ENCODE results near the gene OSTM1.

The OSTM1 gene, protein sequence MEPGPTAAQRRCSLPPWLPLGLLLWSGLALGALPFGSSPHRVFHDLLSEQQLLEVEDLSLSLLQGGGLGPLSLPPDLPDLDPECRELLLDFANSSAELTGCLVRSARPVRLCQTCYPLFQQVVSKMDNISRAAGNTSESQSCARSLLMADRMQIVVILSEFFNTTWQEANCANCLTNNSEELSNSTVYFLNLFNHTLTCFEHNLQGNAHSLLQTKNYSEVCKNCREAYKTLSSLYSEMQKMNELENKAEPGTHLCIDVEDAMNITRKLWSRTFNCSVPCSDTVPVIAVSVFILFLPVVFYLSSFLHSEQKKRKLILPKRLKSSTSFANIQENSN

DNA sequence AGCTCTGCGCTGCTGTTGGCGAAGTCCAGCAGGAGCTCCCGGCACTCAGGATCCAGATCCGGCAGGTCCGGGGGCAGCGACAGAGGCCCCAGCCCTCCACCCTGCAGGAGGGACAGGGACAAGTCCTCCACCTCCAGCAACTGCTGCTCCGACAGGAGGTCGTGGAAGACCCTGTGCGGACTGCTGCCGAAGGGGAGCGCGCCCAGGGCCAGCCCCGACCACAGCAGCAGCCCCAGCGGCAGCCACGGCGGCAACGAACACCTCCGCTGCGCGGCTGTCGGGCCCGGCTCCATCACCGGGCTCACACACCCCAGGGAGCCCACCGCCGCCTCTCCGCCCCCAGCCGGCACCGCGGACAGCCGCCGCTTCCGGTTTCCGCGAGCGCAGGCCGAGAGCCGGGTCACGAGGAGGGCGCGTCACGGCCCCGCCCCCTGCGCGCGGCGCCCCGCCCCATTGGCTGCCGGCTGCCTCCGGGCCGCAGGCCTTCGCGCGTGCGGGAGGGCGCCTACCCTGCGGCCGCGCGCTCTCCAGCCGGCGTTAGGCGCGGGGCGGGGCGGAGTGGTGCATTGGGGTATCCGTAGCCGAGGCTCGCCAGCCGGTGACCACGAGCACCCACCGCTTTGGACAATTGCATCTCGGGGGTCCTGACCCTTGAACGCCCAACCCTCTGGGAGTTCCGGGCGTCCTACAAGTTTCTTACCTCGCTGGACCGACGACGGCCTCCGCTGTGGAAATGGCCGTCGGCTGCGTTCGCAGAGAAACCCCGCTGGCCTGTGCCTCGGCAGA, at the start of gene OSTM1:
TSS of gene OSTM1 (minus strand) at position 383 of the 786 bp plus-strand sequence. CDS start at position 293, 90 bp downstream.
- DNase-seq, result peak; percentile 92

DNA sequence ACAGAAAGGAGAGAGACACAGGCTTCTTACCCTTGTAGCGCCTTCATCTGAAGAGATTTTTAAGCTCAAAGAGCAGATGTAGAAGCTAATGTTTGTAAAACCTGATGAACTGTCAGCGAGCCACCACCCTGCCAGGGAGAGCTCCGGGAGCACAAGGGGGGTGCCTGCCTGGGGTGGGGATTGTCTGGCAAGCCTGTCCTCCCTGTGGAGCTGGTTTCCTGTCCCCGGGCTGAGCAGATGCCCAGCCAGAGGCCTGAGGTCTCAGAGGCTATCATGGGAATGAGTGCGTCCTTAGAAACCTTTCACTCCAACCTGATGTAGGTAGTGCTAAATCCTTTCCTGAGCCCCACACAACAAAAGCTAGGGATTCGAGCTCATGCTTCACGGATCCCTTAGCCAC, 49.4 kb upstream of the OSTM1 start:
- no peak for DNase-seq

DNA sequence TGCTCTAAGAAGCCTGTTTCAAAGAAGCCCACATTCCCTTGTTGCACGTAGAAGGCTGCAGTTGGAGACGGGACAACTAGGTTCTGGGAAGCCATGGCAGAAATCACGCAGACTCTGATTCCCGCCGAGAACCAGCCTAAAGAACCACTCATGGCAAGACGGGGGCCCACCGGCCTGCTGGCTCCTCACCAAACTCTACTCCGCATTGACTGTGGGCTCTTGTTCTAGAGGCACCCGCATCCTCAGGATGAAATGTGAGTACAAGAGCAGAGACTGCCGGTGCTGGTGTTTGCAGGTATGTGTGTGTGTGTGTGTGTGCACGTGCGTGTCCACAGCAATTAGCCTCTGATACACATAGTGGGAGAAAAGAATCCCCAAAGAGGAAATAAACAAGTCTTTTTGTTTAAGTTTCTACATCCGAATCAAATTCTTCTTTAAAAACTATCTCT, 49.0 kb upstream of the OSTM1 start:
- no peak for DNase-seq

DNA sequence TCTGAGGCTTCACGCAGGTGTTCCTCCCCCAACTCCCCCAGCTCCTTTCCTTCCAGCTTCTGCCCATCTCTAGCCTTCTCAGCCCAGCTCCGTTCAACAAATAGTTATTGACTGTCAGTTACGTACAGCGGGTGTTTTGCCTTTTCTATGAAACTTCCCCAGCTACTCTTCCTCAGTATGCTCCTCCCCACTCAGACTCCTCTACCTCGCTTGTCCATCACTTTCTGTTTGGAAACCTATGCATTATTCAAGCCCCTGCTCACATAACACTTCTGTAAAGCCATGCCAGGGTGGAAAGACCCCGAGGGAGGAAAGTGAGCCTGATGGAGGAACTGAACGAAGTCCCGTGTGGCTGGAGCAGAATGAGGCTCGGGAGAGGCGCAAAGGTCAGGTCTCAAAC, 47.1 kb upstream of the OSTM1 start:
- no peak for DNase-seq

DNA sequence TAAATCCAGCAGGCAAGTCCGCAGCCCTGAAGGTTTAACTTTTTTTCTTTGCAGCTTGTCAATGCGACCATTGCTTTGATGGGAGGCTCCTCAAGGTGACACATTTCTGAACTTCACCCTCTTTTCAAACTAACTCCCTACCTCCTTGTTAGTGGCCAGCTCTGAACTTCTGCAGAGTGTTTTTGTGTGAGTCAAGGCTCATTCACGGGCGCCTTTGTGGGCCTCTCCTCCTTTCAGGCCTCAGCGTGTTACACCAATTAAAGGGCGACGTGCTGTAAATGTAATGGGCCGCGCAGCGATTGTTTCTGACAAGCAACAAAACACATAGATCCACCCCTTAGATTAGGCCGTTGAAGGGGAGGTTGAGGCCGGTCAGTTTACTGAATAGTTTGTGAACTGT, 45.8 kb upstream of the OSTM1 start:
- no peak for DNase-seq

DNA sequence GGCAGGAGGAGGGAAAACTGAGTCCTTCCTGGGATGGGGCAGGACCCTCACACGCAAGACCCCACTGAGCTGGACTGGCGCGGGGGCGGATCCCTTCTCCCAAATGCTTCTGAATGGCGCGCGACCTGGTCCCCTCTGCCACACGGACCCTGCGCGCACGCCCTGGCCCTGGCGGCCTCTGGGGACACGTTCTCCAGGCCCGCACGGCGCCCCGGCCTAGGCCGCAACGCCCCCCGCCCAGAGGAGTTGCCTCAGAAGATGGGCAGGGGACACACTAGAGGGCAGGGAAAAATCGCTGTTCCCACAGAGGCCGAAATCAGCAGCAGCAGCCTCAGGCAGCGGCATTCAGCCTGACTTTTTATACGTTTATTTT, 45.2 kb upstream of the OSTM1 start:
- no peak for DNase-seq

DNA sequence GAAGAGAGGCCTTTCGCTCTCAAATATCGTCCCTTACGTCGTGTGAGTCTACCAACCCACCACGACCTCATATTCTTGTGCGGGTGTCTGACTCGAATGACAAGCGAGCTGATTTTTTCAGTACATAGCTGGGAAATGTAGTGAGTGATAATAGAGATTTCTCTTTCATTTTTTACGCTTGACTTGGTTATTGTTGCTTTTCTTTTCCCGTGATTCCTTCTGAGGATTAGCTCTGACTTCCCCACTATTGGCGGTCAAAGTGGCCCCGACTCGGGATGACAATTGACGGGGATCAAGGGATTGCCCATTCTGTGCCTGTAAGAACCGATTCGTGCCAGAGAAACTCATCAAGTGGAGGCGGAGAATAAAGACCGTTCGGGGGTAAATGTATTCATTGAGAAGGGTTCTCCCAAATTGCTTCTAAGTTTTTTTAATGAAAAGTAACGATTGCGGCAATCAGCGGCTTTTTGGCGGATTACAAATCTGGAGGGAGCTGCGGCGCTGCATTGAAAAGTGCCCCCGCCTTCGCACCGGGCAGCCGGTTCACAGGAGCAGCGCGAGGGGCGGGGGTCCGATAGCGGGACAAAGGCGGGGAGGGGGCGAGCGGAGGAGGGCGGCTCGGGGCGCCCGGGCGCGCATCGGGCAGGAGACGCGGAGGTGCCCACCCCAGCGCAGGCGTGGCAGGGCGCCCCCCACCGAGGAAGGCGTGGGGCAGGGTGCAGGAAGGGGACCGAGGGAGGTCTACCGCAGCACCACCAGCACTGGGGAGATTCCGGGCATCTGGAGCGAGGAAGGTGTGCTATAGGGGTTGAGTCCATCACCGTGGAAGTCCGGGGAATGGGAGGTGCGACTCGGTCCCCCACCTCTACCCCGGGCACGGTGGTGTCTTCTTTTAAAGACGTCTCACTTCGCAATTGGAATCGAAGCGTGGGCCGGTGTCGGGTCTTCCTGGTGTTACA, 44.5 kb upstream of the OSTM1 start:
- no peak for DNase-seq

DNA sequence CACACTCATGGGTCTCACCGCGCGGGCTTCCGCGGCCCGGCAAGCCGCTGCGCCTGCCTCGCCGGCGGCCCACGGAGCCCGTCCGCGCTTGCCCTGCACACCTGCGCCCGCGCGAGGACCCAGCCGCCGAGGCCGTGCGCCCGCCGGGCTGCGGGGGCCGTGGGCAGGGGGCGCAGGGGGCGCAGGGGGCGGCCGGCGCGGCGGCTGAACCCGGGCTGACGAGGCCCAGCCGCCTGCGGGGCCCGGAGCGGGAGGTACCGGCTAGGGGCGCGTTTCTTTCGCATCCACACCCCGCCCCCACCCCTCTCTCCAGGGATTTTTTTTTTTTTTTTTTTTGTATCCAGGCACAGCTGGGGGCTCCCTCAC, 43.8 kb upstream of the OSTM1 start:
- no peak for DNase-seq

DNA sequence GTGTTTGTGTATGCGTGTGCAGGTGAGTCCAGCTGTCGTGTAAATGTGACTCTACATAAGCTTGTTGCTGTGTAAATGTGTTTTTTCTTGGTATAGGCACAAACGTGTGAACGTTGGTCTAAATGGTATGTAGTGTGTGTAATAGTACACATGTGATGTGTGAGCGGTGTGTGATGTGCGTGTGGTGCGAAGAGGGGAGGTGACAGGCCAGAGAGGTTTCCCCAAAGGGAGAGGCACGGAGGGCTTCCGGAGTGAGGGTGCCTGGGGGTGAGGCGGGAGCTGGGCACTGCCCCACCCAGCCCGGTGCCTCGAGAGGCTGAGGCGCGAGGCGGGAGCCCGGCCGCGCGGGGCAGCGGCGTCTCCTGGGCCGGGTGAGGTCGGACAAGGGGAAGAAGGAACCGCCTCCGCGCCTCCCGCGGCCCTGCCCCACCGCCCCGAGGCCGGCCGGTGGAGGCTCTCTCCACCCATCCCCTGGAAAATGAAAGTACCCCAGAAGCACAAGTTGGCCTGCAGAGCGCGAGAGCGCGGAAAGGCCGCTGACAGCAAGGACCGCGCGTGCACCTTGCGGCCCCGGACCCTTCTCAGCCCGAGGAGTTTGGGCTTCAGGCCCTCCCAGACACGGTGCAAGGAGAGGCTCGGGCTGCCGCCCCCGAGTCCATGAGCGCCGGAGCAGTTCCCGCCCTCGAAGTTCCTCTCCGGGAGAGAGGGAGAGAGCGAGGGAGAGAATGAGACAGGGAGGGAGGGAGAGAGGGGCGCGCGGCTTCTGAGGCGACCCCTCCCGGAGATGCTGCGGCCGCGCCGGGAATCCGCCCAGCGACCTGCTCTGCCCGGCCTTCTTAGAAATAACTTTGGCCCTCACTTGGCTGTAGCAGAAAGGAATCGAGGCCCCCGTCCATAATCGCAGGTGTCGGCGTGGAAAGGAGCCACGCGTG, 43.2 kb upstream of the OSTM1 start:
- no peak for DNase-seq

DNA sequence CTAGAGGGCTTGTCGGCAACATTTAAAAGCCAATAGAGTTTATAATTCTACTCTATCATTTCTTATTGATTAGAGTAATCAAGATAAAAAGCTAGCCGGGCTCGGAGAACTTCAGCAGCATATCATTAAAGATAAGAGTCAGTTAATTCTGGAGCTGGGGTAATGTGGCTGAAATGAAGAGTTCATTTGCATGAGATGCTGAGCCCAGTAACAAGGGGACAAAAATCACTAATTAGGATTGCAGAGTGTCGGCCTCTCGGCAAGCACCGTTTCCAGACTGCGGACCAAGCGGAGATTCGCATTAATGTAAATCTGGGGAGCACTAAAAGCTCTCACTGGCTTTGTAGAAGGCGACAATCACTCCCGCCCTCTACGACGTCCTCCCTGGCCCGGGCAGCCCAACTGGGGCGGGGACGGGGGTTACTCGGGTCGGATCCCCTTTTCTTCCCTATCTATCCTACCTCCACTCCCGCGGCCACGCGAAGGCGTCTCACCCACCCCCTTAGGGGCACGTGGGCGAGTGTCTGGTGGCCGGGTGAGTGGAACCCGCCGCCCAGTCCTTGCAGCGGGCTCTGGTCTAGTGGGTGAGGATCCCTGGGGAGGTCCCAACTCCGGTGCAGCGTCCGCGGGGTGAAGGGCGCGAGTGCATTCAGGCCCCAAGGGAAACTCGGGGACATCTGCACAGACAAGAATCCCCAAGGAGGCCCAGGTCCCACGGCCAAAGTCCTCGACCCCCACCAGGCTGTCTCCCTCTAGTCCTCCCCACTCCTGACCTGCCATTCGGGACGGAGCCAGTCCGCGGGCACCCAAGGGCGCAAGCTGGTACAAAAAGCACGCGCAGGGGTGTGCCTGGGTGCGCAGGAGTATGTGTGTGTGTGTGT, 42.2 kb upstream of the OSTM1 start:
- no peak for DNase-seq

DNA sequence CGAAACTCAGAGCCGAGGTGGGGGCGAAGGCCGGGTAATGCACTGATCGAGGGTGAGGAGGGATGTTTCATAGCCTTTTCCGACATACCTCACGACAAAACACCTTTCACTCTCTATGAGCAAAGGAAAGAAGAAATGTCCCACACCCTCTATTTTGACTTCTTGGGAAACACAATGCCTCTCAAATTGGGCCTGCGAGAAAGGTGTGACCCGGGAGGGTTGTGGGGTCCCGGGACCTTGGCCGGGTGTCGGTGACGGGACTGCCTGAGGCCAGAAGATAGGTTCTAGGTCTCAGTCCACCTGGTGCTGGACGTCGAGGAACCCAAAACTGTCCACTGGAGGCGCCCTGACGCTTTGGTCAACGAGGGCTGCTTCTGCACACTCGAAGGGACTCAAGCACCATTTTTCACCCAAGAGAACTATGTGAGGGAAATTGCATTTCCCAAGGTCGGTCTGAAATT, 41.1 kb upstream of the OSTM1 start:
- no peak for DNase-seq

DNA sequence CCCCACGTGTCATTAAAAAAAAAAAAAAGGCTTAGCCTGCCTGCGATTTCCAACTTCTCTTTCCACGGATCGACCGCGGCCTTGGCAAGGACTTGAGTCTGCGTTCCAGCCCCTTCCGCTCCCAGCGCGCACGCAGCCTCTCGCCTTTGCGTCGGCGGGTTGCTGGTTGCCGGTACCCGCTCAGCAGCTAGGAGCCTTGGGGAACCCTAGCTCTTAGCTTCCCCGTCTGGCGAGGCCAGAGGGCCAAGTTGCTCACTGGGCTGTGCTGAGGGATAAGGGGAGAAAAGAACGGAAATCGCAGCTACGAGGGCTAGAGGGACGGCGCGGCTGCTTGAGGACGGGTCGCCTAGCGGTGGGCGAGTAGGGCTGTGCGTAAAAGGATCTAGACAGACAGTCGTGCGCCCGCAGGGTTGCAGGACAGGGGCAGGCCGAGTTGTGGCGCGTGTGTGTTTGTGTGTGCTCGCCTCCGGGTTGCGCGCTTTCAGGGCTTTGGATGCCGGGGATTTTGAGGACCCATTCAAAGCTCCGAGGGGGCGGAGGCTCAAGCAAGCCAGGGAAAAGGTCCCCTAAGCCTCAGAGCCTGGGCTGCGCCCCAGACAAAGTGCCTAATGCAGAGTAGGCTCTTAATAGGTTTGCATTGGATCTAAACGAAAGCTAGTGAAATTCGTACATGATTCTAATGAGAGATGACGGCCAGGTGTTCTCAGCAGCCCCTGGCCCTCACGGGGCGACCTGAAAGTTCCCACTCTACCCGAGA, 40.5 kb upstream of the OSTM1 start:
- no peak for DNase-seq

DNA sequence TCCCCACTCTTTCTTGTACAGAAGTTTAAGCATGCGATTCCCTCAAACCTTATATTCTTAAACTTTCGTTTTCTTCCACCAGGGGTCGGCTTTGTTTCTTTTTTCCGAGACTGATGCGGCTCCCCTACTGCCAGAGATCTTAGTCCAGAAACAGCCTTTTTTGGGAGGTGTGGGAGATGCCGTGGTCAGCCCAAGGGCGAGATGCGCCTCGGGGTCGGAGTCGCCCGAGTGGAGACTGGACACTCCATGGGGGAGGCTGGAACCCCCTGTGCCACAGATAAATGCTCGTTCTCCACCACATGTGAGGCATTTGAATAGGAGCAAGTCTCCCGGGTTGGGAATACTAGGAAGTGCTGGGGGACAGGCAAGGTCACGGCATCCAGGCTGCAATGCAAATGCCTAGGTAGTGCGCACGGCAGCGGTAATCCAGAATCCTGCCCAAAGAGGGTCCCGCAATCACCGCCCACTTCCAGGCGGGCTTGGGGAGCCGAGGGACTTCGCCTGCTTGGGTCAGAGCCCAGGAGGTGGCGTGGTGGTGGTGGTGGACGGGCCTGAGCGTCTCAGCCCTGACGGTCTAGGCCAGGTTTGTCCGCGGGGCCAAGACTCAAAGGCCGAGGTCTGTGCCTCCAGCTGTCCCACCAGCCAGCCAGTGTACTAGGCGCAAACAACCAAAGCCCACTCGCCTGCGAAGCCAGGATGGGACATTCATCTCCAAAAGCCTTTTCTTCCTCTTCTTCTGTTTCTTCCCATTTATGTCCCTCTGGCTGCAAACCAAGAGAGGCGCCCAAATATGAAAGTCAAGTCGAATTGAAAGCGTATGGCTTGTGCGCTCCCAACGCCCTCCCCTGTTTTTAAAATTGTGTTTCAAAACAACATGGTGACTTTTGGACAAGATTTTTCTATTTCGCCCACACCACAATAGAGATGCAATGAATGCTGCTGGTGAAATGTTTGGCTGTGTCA, 39.3 kb upstream of the OSTM1 start:
- DNase-seq, result no peak

DNA sequence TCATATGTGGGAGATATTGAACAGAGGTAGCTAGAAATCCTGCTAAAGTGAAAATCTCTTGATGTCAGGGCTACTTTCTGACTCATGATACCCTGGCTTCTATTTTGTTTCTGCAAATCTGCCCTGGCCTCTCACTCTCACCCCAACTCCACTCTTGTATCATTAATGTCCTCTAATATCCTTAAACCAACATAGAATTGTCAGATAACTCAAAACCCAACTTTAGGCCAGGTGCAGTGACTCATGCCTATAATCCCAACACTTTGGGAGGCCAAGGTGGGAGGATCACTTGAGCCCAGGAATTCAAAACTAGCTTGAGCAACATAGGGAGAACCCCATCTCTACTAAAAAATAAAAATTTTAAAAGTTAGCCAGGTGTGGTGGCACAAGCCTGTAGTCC, 33.8 kb upstream of the OSTM1 start:
- DNase-seq, result no peak

DNA sequence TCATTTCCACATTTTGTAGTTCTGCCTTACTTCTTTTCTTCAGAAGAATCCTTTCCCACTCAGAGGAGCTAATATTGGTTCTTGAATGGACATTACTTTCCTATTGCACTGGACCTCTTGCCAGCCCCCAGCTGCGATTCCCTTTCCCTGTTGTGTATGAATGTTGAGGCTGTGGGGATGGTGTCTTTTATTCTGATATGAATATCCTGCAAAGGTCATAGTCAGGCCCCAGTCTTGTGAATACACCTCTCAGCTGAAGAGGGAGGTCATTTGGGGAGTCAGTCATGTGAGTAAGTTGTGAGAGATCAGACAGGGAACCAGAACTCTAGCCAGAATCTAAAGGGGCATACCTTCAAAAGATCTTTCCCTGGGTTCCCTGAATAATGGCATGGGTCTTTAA, 32.6 kb upstream of the OSTM1 start:
- no peak for DNase-seq

DNA sequence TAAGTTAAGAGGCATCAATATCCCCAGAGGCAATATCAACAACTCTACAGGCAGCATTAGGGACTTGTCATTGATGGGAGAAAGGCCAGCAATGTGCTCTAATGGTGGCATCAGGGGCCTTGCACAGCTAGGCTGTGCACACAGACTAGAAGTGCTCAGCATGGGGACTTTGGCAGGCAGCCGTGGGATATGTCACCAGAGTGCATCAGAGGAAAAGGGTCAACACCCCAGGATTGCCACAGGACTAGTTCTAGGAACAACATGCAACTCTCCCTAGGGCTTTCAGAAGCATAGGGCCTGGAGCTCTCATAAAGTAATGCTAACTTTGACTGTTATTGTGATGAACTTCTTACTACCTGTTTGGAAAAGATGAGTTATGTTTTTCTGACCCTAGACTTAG, 32.2 kb upstream of the OSTM1 start:
- DNase-seq, result no peak

DNA sequence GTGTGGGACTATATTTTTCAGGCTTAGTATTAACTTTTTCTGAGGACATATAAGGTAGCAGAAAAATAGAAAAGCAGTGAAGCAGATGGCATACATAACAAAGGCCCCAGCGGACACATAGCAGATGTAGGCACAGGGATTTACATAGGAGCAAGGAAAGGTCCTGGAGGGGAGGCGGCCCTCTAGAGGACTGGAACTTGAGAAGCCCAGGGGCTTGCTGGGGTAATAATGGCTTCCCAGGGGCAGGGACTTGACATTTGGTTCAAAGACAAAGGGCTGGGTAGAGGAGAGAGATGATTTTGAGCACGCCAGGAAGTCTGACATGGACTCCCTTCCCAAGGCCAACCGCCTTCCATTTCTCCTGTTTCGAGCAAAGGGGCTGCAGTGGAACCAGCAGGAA, 31.7 kb upstream of the OSTM1 start:
- DNase-seq, result no peak

DNA sequence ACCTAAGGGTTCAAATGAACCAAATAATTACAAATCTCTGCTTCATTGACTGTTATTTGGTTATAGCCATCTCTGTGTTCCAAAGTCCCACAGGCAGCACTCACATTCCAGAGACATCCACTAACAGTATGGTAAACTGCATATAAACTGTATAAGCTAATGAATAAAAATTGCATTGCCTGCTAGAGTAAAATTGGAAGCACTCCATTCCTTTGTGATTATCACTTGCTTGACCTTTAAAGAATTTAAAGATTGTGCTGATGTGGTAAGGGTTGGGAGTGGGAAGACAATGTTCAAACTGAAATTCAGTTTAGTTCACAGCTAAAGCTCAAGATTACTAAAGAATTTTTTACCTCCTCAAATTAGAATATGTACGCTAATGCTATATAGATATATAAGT, 31.0 kb upstream of the OSTM1 start:
- DNase-seq, result no peak

DNA sequence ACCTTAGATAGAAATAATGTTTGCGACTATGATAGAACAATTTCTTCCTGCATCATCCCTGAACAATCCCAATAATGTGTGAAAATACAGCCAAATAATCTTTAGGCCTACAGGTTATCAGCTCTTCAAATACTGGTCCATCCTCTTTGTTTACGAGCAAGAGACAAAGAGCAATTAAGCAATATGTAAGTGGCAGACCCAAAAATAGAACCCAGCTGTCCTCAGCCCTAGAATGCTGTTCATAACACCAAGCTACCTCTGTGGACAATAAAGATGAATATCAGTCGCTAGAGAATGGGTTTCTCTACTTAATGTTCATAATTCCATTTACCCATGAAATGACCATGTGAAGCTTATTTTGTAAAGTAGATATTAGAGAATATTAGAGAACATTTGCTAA, 28.4 kb upstream of the OSTM1 start:
- no peak for DNase-seq

Data from activated CD4-positive, alpha-beta T cell treated with anti-CD3 and anti-CD28 coated beads, Interleukin-2, amount 50 U/mL, for 1 hour (primary cell).